Loucy (cell line): ENCODE data around the gene CTSE.

Experiments used
- H2AFZ ChIP-seq: fragments of 200-600 bp; sonication (generic); 2 replicates; pipeline ENCODE4 v1.6.0; 2016; ENCODE audit warnings: antibody characterized with exemption, mild to moderate bottlenecking, low read length, moderate library complexity
- H3F3A ChIP-seq: fragments of 200-600 bp; 2 replicates; pipeline ENCODE4 v1.6.0; 2016; ENCODE audit warnings: antibody characterized with exemption, low read depth, mild to moderate bottlenecking
- H3K27me3 ChIP-seq: fragments of 200-600 bp; sonication (generic); 2 replicates; pipeline ENCODE4 v1.6.1; 2014; ENCODE audit warnings: low read length, mild to moderate bottlenecking; ENCODE audit not compliant: insufficient read depth, poor library complexity, severe bottlenecking
- H3K36me3 ChIP-seq: fragments of 200-600 bp; sonication (generic); 2 replicates; pipeline ENCODE4 v1.6.1; 2016; ENCODE audit warnings: low read length; ENCODE audit not compliant: insufficient read depth
- H3K4me1 ChIP-seq: fragments of 200-600 bp; sonication (generic); 2 replicates; pipeline ENCODE4 v1.5.1; 2014; ENCODE audit warnings: low read length, mild to moderate bottlenecking; ENCODE audit not compliant: insufficient read depth, poor library complexity, severe bottlenecking
- H3K4me2 ChIP-seq: fragments of 200-600 bp; sonication (generic); 2 replicates; pipeline ENCODE4 v1.6.0; 2014; ENCODE audit warnings: antibody characterized with exemption, low read length, low read depth, mild to moderate bottlenecking; ENCODE audit not compliant: poor library complexity, severe bottlenecking
- H3K4me3 ChIP-seq: fragments of 200-600 bp; sonication (generic); 2 replicates; pipeline ENCODE4 v1.5.1; 2014; ENCODE audit warnings: low read length, mild to moderate bottlenecking, mixed read lengths; ENCODE audit not compliant: poor library complexity, severe bottlenecking
- H3K79me2 ChIP-seq: fragments of 200-600 bp; sonication (generic); 2 replicates; pipeline ENCODE4 v1.6.1; 2014; ENCODE audit warnings: low read length; ENCODE audit not compliant: insufficient read depth
- H3K9ac ChIP-seq: fragments of 200-600 bp; sonication (generic); 2 replicates; pipeline ENCODE4 v1.6.0; 2014; ENCODE audit warnings: mild to moderate bottlenecking, low read depth, low read length, moderate library complexity; ENCODE audit not compliant: poor library complexity, severe bottlenecking
- H3K9me2 ChIP-seq: fragments of 200-600 bp; sonication (generic); replicated peaks from 2 replicates; pipeline ENCODE4 v1.6.1; 2016; ENCODE audit warnings: low read depth, low read length, mixed read lengths
- H3K9me3 ChIP-seq: fragments of 200-600 bp; sonication (generic); 2 replicates; pipeline ENCODE4 v1.6.1; 2014; ENCODE audit warnings: mild to moderate bottlenecking, antibody characterized with exemption, low read length, low read depth; ENCODE audit not compliant: insufficient read depth
- H4K20me1 ChIP-seq: fragments of 200-600 bp; sonication (generic); 2 replicates; pipeline ENCODE4 v1.6.0; 2014; ENCODE audit warnings: antibody characterized with exemption, low read length, mild to moderate bottlenecking; ENCODE audit not compliant: insufficient read depth, poor library complexity, severe bottlenecking
- EZH2phosphoT487 ChIP-seq: fragments of 200-600 bp; IDR thresholded peaks from 2 replicates; pipeline ENCODE4 v1.6.1; 2018; ENCODE audit warnings: antibody characterized with exemption, mild to moderate bottlenecking, moderate library complexity, borderline replicate concordance
- TF ChIP-seq, protein P1 (sequence below): fragments of 200-600 bp; sonication (generic); conservative IDR thresholded peaks from 2 replicates; pipeline ENCODE4 v1.5.1; 2014; ENCODE audit warnings: mild to moderate bottlenecking, antibody characterized with exemption, low read length

The CTSE gene

DNA sequence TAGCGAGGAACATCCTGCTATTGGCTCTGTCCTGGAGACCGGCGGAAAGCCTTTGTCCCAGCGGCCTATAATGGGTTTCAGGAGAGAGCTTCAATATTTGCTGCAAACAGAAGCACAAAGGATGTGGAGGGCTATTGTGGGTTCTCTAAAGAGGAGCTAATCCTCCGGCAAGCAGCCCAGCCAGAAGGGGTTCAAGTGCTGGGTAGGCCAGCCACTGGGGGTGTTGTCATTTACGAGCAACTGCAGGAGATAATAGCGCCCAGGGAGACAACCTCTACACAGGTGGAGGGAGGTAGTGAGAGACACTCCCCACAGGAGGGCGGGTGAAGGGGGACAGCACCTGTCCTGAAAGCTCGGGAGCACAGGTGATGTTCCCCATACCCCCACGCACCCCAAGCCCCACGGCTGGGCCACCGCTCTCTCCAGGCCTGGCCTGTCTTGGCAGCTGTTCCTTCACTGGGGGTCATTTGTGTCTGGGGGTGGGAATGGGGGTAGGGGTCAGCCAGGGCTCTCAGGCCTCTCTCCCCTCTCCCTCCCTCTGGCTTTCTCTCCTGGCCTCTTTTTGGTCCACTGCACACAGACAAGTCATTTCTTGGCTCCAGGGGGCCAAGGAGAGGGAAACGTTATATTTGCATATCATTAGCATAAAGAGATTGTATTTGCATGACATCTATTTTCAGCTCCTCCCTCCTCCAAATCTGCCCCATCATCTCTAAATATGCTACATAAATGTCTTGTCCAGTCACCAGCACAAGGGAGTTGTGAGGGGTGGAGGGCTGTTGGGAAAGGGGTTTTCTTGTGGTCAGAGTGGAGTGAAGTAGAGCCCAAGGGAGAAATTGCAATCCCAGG, 58.4 kb downstream of the CTSE start:
- H3K4me1 ChIP-seq: peaks cover 9% of the 10 kb centered on the region

DNA sequence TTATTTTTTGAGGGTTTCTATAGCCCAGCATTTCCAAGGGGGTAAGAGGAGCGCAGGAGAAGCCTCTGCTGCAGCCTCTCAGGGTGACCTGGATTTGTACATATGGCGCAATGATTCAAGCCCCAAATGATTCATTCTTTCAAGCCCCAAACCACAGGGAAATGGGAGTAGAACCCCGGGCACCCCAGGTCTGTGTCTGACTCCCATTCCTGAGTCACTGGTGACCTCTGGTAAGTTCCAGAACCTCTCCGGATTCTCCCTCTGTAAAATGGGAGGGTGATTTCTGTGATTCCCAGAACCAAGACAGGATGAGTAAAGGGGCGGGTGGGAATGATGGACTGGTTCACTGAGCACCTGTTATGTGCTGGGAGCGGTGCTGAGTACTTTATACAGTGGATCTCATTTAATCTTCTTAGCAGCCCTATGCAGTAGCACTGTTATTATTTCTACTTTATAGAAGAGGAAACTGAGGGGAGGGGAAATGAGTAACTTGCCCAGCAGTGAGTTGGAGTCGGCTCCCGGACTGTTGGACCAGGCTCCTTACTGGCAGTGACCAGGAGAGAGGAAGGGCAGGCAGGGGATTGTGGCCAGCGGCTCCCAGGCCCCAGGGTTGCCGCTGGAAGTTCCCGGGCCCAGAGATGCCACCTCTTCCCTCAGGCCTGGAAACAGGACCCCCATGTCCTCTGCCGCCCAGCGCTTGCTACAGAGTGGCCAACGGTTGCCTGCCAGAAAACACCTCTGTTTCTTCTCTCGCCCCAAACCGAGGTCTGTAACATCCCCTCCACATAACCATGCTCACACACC, 60.1 kb downstream of the CTSE start:
- TF ChIP-seq, protein P1, sequence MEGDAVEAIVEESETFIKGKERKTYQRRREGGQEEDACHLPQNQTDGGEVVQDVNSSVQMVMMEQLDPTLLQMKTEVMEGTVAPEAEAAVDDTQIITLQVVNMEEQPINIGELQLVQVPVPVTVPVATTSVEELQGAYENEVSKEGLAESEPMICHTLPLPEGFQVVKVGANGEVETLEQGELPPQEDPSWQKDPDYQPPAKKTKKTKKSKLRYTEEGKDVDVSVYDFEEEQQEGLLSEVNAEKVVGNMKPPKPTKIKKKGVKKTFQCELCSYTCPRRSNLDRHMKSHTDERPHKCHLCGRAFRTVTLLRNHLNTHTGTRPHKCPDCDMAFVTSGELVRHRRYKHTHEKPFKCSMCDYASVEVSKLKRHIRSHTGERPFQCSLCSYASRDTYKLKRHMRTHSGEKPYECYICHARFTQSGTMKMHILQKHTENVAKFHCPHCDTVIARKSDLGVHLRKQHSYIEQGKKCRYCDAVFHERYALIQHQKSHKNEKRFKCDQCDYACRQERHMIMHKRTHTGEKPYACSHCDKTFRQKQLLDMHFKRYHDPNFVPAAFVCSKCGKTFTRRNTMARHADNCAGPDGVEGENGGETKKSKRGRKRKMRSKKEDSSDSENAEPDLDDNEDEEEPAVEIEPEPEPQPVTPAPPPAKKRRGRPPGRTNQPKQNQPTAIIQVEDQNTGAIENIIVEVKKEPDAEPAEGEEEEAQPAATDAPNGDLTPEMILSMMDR: no peak
- no peak for TF ChIP-seq EZH2phosphoT487
- no peaks in the 10 kb centered on the region for H3K27me3 ChIP-seq
- H3K9me3 ChIP-seq: no peaks in the 10 kb centered on the region
- H3K4me1 ChIP-seq: peaks cover 9% of the 10 kb centered on the region
- no peaks in the 10 kb centered on the region for H4K20me1 ChIP-seq
- H3K9ac ChIP-seq: no peak overlapping the region
- no peaks in the 10 kb centered on the region for H3K36me3 ChIP-seq
- H2AFZ ChIP-seq: no peak overlapping the region
- H3K9me2 ChIP-seq: no peaks in the 10 kb centered on the region
- H3K4me2 ChIP-seq: no peak overlapping the region
- H3K4me3 ChIP-seq: no peak overlapping the region
- no peaks in the 10 kb centered on the region for H3K79me2 ChIP-seq
- H3F3A ChIP-seq: no peaks in the 10 kb centered on the region

More for the DNA sequence above, 58.4 kb downstream of the CTSE start:
- Histone ChIP-seq H4K20me1 (no peaks in the 10 kb centered on the region), H3K4me2 (no peak overlapping the region), H2AFZ (no peak overlapping the region), H3K9ac (no peak overlapping the region), H3K9me3 (no peaks in the 10 kb centered on the region), H3K79me2 (no peaks in the 10 kb centered on the region), H3K36me3 (no peaks in the 10 kb centered on the region), H3K27me3 (no peaks in the 10 kb centered on the region), H3F3A (no peaks in the 10 kb centered on the region), H3K4me3 (no peak overlapping the region), H3K9me2 (no peaks in the 10 kb centered on the region)
- TF ChIP-seq, protein P1: no peak
- TF ChIP-seq EZH2phosphoT487: no peak

DNA sequence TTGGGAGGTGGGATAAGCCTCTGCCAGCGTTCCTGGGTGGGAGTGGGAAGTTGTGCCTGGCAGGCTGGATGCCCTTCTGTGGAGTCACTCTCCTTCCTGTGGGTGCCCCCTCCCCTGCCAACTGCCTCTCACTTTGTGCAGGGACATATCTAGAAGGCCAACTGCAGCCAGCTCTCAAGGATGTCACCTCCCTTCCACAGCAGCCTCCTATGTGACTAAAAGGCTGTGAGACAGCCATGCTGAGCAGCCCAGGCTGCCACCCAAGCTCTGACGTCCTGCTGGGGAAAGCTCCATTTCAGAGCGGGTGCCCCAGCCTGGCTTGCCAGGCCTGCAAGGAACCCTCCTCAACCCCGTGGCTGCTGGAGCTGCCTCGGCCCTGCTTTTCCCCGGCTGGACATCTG, 60.9 kb downstream of the CTSE start:
- Histone ChIP-seq H3K4me1 (peaks cover 9% of the 10 kb centered on the region), H3K4me2 (no peak overlapping the region)
- TF ChIP-seq EZH2phosphoT487: no peak
- TF ChIP-seq, protein P1: no peak

More for the DNA sequence above, 60.9 kb downstream of the CTSE start:
- Histone ChIP-seq H3K9me3 (no peaks in the 10 kb centered on the region), H3K36me3 (no peaks in the 10 kb centered on the region), H3K9ac (no peak overlapping the region), H3F3A (no peaks in the 10 kb centered on the region), H3K4me3 (no peak overlapping the region), H4K20me1 (no peaks in the 10 kb centered on the region), H3K9me2 (no peaks in the 10 kb centered on the region), H2AFZ (no peak overlapping the region), H3K27me3 (no peaks in the 10 kb centered on the region), H3K79me2 (no peaks in the 10 kb centered on the region)
